Ishikawa (cell line): Measurements from ENCODE around the gene ANKRD65.

Experiments
- CEBPB ChIP-seq: IDR thresholded peaks from 2 replicates; pipeline ENCODE4 v1.6.1; 2012
- CREB1 ChIP-seq: IDR thresholded peaks from 2 replicates; pipeline ENCODE4 v1.6.1; 2012; ENCODE audit warnings: low read depth
- EP300 ChIP-seq: IDR thresholded peaks from 2 replicates; pipeline ENCODE4 v1.6.1; 2012; ENCODE audit warnings: borderline replicate concordance
- RAD21 ChIP-seq: IDR thresholded peaks from 2 replicates; pipeline ENCODE4 v1.6.1; 2012; ENCODE audit warnings: low read depth
- REST ChIP-seq: IDR thresholded peaks from 2 replicates; pipeline ENCODE4 v1.6.1; 2012; ENCODE audit warnings: low read depth, mild to moderate bottlenecking
- TEAD4 ChIP-seq: IDR thresholded peaks from 2 replicates; pipeline ENCODE4 v1.6.1; 2012
- ZBTB7A ChIP-seq: IDR thresholded peaks from 2 replicates; pipeline ENCODE4 v1.6.1; 2012; ENCODE audit warnings: low read depth

- TF ChIP-seq RAD21 (no peak), ZBTB7A (no peak), REST (no peak), CREB1 (no peak), EP300 (no peak), CEBPB (no peak), TEAD4 (no peak)
These were observed 19.4 kb upstream of the ANKRD65 start for GRCh38 chr1:1440262-1441001.
